HG02642 (cell line): ENCODE measurements around the gene AHNAK2.
"Not testable (repeated sequence)": the region's sequence is repeated elsewhere in the genome, so short reads cannot be mapped to it uniquely, and the experiment has no call there.

ENCODE experiments used
- ATAC-seq: cut with Tn5 transposase; IDR thresholded peaks from one replicate; pipeline ENCODE4 v1.9.1; 2021; ENCODE audit warnings: mild to moderate bottlenecking; ENCODE audit not compliant: unreplicated experiment, poor library complexity

Gene AHNAK2

DNA sequence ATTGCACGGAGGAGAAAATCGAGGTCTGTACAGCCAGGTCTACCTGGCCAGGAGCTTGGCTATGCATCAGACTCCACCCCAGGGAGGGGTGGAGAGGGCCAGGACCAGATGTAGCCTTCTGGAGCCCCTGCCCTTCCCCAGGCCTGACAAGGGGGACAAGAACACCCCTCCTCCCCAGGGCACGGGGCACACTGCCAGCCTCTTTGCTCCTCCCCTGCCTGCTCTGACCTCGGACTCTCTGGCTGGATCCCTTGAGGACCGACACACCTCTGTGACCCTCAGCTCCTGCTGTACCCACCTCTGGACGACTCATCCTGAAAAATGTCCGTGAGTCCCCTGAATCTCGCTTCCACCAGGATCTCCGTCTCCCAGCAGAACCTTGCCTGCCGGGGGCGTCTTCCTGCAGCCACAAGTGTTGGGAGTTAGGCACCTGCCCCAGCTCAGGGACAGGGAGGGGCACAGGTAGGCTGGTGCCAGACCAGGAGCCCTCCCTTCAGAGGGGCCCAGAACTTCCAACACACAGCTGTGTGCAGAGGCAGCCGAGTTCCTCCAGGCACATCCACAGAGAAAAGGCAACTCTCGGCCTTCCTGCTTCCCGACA is 21.8 kb downstream of the AHNAK2 start:
- no peak for ATAC-seq

DNA sequence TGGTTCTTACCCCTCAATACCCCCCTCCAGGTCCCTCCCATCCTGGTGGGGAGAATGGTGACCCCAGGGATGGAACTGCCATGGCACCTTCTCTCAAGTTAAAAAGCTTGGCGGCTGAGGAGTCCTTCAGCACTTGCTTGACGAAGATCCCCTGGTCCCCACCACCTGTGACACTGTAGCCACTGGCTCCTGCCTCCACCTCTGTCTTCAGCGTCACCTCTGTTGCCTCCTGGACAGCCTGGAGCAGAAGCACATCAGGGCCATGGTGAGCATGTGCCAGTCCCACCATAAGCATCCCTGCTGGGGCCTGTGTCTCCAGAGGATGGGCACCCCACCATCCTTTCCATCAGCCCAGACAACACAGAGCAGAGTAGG is 22.8 kb downstream of the AHNAK2 start:
- no peak for ATAC-seq

DNA sequence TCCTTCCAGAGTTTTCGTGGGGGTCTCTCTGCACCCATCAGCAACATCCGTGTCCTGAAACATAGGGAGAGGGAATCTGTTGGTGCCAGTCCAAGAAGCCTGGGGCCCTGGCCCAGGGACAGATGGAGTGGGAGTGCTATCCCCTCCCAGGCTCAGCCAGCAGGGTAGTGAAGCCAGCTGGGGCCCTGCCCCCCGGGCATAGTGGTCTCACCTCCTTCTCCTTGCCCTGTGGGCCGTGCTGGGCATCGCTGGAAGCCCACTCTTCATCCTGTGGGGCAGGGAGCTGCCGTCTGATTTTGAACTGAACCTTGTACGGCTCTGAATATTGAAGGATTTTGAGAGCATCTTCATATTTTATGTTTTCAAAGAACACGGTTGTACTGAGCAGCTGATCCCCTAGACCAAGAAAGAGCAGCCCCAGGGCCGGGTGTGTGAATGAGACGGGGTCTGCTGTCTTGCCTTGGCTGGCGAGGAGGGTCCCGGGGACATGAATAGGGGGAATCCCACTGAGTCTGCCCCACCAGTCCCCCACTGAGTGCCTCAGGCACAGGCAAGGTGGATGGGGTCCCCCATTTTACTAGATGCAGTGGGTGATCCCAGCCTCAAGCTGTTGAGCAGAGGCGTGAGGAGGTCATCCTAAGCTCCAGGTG is 23.3 kb downstream of the AHNAK2 start:
- ATAC-seq, result no peak

DNA sequence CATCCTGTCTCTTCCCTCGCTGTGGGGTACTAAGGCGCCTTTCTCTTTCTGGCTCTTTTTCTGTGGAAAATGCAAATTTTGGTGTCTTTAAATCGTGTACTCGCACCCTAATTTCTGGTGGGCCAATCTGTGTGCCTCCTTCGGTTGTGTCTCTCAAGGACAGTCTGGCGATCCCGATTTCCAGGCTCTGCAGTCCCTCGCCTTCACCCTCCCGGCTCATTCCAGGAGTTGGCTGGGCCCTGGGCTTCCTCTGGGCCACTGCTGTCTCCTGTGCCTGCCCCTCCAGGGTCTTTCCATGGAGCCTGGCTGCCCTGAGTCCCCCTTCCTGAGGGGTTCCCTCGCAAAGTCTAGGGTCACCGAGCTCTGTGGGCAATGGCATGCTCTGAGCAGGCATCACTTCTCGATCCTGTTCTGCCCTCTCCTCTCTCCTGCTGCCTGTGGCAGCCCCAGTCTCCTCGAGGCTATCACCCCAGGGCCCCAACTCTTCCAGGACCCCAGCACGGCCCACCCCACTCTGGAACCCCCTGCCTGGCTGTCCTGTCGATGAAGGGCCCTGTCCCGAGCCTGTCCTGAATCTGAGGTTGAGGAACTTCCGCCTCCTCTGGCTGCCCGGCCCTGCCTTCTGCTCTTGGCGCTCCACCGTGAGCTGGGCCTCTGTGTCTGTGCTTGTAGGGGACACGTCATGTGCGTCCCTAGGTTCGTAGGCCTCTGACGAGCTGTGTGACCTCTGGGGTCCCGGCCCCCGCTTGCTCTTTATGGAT is 24.1 kb downstream of the AHNAK2 start:
- no peak for ATAC-seq

DNA sequence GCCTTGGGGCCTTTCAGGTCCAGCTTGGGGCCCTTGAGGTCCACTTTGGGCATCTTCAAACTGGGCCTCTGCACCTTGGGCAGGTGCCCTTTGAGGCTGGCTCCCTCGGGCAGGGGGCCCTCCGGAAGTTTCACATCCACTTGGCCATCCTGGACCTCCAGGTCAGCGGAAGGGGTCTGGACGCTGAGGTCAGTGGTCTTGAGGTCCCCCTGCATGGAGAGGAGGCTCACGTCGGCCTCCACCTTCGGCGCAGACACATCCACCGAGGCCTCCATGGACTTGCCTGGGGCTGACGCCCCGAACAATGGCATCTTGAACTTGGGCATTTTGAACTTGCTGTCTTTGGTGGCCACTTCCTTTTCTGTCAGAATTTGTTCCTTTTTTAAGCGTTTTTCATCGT is 25.1 kb downstream of the AHNAK2 start:
- no peak for ATAC-seq

DNA sequence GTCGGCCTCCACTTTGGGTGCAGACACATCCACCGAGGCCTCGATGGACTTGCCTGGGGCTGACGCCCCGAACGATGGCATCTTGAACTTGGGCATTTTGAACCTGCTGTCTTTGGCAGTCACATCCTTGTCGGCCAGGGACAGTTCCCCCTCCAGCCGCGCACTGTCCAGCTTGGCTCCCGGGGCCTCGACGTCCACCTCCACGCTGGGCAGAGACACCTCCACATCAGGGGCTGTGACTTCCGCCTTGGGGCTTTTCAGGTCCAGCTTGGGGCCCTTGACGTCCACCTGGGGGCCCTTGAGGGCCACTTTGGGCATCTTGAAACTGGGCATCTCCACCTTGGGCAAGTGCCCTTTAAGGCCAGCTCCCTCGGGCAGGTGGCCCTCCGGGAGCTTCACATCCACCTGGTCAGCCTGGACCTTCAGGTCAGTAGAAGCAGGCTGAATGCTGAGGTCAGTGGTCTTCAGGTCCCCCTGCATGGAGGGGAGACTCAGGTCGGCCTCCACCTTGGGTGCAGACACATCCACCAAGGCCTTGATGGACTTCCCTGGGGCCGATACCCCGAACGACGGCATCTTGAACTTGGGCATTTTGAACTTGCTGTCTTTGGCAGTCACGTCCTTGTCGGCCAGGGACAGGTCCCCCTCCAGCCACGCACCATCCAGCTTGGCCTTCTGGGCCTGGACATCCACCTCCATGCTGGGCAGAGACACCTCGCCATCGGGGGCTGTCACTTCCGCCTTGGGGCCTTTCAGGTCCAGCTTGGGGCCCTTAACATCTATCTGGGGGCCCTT is 26.1 kb downstream of the AHNAK2 start:
- not testable (repeated sequence) for ATAC-seq

DNA sequence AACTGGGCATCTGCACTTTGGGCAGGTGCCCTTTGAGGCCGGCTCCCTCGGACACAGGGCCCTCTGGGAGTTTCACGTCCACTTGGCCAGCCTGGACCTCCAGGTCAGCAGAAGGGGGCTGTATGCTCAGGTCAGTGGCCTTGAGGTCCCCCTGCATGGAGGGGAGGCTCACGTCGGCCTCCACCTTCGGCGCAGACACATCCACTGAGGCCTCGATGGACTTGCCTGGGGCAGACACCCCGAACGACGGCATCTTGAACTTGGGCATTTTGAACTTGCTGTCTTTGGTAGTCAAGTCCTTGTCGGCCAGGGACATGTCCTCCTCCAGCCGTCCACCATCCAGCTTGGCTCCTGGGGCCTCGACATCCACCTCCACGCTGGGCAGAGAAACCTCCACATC is 27.5 kb downstream of the AHNAK2 start:
- ATAC-seq, result not testable (repeated sequence)

DNA sequence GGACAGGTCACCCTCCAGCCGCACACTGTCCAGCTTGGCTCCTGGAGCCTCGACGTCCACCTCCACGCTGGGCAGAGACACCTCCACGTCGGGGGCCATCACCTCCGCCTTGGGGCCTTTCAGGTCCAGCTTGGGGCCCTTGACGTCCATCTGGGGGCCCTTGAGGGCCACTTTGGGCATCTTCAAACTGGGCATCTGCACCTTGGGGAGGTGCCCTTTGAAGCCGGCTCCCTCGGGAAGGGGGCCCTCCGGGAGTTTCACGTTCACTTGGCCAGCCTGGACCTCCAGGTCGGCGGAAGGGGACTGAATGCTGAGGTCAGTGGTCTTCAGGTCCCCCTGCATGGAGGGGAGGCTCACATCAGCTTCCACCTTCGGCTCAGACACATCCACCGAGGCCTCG is 28.2 kb downstream of the AHNAK2 start:
- no peak for ATAC-seq

DNA sequence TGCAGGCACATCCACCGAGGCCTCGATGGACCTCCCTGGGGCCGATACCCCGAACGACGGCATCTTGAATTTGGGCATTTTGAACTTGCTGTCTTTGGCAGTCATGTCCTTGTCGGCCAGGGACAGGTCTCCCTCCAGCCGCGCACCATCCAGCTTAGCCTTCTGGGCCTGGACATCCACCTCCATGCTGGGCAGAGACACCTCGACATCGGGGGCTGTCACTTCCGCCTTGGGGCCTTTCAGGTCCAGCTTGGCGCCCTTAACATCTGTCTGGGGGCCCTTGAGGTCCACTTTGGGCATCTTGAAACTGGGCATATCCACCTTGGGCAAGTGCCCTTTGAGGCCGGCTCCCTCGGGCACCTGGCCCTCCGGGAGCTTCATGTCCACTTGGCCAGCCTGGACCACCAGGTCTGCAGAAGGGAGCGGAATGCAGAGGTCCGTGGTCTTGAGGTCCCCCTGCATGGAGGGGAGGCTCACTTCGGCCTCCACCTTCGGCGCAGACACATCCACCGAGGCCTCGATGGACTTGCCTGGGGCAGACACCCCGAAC is 28.7 kb downstream of the AHNAK2 start:
- ATAC-seq, result not testable (repeated sequence)

DNA sequence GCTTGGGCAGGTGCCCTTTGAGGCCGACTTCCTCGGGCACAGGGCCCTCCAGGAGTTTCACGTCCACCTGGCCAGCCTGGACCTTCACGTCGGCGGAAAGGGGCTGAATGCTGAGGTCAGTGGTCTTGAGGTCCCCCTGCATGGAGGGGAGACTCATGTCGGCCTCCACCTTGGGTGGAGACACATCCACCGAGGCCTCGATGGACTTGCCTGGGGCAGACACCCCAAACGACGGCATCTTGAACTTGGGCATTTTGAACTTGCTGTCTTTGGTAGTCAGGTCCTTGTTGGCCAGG is 29.5 kb downstream of the AHNAK2 start:
- ATAC-seq, result no peak

DNA sequence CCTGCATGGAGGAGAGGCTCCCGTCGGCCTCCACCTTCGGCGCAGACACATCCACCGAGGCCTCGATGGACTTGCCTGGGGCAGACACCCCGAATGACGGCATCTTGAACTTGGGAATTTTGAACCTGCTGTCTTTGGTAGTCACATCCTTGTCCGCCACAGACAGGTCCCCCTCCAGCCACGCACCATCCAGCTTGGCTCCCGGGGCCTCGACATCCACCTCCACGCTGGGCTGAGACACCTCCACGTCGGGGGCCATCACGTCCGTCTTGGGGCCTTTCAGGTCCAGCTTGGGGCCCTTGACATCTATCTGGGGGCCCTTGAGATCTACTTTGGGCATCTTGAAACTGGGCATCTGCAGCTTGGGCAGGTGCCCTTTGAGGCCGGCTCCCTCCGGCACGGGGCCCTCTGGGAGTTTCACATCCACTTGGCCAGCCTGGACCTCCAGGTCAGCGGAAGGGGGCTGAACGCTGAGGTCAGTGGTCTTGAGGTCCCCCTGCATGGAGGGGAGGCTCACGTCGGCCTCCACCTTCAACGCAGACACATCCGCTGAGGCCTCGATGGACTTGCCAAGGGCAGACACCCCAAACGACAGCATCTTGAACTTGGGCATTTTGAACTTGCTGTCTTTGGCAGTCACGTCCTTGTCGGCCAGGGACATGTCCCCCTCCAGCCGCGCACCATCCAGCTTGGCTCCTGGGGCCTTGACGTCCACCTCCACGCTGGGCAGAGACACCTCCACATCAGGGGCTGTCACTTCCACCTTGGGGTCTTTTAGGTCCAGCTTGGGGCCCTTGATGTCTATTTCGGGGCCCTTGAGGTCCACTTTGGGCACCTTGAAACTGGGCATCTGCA is 30.1 kb downstream of the AHNAK2 start:
- ATAC-seq, result not testable (repeated sequence)

DNA sequence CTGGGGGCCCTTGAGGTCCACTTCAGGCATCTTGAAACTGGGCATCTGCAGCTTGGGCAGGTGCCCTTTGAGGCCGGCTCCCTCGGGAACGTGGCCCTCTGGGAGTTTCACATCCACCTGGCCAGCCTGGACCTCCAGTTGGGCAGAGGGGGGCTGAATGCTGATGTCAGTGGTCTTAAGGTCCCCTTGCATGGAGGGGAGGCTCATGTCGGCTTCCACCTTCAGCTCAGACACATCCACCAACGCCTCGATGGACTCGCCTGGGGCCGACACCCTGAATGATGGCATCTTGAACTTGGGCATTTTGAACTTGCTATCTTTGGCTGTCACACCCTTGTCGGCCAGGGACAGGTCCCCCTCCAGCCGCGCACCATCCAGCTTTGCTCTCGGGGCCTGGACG is 31.0 kb downstream of the AHNAK2 start:
- ATAC-seq, result not testable (repeated sequence)

DNA sequence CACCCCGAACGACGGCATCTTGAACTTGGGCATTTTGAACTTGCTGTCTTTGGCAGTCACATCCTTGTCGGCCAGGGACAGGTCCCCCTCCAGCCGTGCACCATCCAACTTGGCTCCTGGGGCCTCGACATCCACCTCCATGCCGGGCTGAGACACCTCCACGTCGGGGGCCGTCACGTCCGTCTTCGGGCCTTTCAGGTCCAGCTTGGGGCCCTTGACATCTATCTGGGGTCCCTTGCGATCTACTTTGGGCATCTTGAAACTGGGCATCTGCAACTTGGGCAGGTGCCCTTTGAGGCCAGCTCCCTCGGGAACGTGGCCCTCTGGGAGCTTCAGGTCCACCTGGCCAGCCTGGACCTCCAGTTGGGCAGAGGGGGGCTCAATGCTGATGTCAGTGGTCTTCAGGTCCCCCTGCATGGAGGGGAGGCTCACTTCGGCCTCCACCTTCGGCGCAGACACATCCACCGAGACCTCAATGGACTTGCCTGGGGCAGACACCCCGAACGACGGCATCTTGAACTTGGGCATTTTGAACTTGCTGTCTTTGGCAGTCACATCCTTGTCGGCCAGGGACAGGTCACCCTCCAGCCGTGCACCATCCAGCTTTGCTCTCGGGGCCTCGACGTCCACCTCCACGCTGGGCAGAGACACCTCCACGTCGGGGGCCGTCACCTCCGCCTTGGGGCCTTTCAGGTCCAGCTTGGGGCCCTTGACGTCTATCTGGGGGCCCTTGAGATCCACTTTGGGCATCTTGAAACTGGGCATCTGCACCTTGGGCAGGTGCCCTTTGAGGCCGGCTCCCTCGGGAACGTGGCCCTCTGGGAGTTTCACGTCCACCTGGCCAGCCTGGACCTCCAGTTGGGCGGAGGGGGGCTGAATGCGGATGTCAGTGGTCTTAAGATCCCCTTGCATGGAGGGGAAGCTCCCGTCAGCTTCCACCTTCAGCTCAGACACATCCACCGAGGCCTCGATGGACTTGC is 31.9 kb downstream of the AHNAK2 start:
- not testable (repeated sequence) for ATAC-seq

DNA sequence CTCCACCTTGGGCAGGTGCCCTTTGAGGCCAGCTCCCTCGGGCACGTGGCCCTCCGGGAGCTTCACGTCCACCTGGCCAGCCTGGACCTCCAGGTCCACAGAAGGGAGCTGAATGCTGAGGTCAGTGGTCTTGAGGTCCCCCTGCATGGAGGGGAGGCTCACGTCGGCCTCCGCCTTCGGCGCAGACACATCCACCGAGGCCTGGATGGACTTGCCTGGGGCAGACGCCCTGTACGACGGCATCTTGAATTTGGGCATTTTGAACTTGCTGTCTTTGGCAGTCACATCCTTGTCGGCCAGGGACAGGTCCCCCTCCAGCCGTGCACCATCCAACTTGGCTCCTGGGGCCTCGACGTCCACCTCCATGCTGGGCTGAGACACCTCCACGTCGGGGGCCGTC is 32.9 kb downstream of the AHNAK2 start:
- not testable (repeated sequence) for ATAC-seq

DNA sequence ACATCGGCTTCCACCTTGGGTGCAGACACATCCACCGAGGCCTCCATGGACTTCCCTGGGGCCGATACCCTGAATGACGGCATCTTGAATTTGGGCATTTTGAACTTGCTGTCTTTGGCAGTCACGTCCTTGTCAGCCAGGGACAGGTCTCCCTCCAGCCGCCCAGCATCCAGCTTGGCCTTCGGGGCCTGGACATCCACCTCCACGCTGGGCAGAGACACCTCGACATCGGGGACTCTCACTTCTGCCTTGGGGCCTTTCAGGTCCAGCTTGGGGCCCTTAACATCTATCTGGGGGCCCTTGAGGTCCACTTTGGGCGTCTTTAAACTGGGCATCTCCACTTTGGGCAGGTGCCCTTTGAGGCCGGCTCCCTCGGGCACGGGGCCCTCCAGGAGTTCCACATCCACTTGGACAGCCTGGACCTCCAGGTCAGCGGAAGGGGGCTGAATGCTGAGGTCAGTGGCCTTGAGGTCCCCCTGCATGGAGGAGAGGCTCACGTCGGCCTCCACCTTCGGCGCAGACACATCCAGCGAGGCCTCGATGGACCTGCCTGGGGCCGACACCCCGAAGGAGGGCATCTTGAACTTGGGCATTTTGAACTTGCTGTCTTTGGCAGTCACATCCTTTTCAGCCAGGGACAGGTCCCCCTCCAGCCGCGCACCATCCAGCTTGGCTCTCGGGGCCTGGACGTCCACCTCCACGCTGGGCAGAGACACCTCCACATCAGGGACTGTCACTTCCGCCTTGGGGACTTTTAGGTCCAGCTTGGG is 33.6 kb downstream of the AHNAK2 start:
- ATAC-seq, result not testable (repeated sequence)

DNA sequence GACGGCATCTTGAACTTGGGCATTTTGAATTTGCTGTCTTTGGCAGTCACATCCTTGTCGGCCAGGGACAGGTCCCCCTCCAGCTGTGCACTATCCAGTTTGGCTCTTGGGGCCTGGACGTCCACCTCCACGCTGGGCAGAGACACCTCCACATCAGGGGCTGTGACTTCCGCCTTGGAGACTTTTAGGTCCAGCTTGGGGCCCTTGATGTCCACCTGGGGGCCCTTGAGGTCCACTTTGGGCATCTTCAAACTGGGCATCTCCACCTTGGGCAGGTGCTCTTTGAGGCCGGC is 34.2 kb downstream of the AHNAK2 start:
- ATAC-seq, result not testable (repeated sequence)

DNA sequence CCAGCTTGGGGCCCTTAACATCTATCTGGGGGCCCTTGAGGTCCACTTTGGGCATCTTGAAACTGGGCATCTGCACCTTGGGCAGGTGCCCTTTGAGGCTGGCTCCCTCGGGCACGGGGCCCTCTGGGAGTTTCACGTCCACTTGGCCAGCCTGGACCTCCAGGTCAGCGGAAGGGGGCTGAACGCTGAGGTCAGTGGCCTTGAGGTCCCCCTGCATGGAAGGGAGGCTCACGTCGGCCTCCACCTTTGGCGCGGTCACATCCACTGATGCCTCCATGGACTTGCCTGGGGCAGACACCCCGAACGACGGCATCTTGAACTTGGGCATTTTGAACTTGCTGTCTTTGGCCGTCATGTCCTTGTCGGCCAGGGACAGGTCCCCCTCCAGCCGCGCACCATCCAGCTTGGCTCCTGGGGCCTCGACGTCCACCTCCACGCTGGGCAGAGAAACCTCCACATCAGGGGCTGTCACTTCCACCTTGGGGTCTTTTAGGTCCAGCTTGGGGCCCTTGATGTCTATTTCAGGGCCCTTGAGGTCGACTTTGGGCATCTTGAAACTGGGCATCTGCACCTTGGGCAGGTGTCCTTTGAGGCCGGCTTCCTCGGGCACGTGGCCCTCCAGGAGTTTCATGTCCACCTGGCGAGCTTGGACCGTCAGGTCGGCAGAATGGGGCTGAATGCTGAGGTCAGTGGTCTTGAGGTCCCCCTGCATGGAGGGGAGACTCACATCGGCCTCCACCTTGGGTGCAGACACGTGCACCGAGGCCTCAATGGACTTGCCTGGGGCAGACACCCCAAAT is 34.8 kb downstream of the AHNAK2 start:
- not testable (repeated sequence) for ATAC-seq
